Large intestine (tissue), 3 donors: ENCODE results near the gene FICD. TPM values are rescaled to one million over a fixed set of nuclear protein-coding genes. Genes with fewer than 3 reads are reported as not detected.
"Not testable (repeated sequence)": the region's sequence is repeated elsewhere in the genome, so short reads cannot be mapped to it uniquely, and the experiment has no call there.

Experiments used
- DNase-seq, 2 donors: peaks; one replicate each; pipeline versions ENCODE4 v3.0.0 to v3.0.0-alpha.2; 2013
- H3K27ac ChIP-seq: one replicate; pipeline ENCODE4 v1.5.1; 2013; ENCODE audit warnings: low read length
- H3K27me3 ChIP-seq: 2 replicates; pipeline ENCODE4 v1.6.1; 2013; ENCODE audit warnings: low read length; ENCODE audit not compliant: control insufficient read depth, insufficient read depth
- H3K36me3 ChIP-seq: 2 replicates; pipeline ENCODE4 v1.6.1; 2013; ENCODE audit warnings: low read length; ENCODE audit not compliant: control insufficient read depth, insufficient read depth
- H3K4me1 ChIP-seq: one replicate; pipeline ENCODE4 v1.6.1; 2013; ENCODE audit warnings: low read length; ENCODE audit not compliant: control insufficient read depth, insufficient read depth
- H3K4me3 ChIP-seq: one replicate; pipeline ENCODE4 v1.5.1; 2013; ENCODE audit warnings: low read length
- H3K9me3 ChIP-seq: one replicate; pipeline ENCODE4 v1.6.1; 2013; ENCODE audit warnings: mild to moderate bottlenecking, low read depth, low read length, moderate library complexity; ENCODE audit not compliant: control insufficient read depth
- WGBS: methylation state at CpG from one replicate; pipeline ENCODE4 v1.1.5; 2013; ENCODE audit warnings: low lambda C conversion rate; ENCODE audit not compliant: insufficient coverage; 5-methylcytosine and 5-hydroxymethylcytosine counted together
- polyA plus RNA-seq: library from polyadenylated mRNA; unstranded; fragments of 120-200 nt; gene quantifications from one replicate; pipeline ENCODE4 v1.2.1, GENCODE V29; 2013

The FICD gene
- polyA plus RNA-seq, 1 donor, result 2.5 TPM

- Histone ChIP-seq H3K36me3 (peaks cover 84% of the 10 kb centered on the region), H3K27me3 (no peaks in the 10 kb centered on the region), H3K27ac (no peak overlapping the region), H3K9me3 (no peaks in the 10 kb centered on the region), H3K4me1 (no peaks in the 10 kb centered on the region), H3K4me3 (no peak overlapping the region)
- DNase-seq, result no peak
- no CpG with 5 or more reads among the region's 15 CpGs for WGBS
Observed at GRCh38 chr12:108531929-108532848, 17.1 kb downstream of the FICD start.

DNA sequence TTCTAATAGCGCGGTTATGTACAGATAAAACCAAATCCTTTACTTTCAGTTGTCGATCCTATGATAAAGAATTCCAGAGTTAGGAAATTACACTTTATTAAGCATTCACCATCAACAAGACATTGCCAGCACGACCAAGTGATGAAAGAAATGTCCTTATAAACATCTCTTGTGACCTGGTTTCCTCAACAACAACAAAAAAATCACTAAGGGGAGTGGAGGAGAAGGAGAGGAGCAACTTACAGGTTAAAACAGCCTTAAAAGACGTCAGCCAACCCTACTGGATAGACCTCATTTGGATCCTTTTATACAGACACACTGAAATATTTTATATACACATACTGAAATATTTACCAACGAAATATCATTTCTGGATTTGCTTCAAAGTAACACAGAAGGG lies 23.1 kb downstream of the FICD start:
- no peak for DNase-seq
- 80% methylated on average over 3 of the region's 6 CpGs for WGBS

GRCh38 chr12:108538616-108539195 lies 23.6 kb downstream of the FICD start:
- 93% methylated on average over 2 of the region's 10 CpGs for WGBS
- Histone ChIP-seq H3K27ac (no peak overlapping the region), H3K27me3 (no peaks in the 10 kb centered on the region), H3K4me3 (no peak overlapping the region), H3K36me3 (peaks cover 68% of the 10 kb centered on the region), H3K4me1 (no peaks in the 10 kb centered on the region), H3K9me3 (no peaks in the 10 kb centered on the region)
- DNase-seq, result no peak

More for the DNA sequence above, 23.1 kb downstream of the FICD start:
- Histone ChIP-seq H3K27ac (no peak overlapping the region), H3K27me3 (no peaks in the 10 kb centered on the region), H3K36me3 (peaks cover 67% of the 10 kb centered on the region), H3K9me3 (no peaks in the 10 kb centered on the region), H3K4me3 (no peak overlapping the region), H3K4me1 (no peaks in the 10 kb centered on the region)

DNA sequence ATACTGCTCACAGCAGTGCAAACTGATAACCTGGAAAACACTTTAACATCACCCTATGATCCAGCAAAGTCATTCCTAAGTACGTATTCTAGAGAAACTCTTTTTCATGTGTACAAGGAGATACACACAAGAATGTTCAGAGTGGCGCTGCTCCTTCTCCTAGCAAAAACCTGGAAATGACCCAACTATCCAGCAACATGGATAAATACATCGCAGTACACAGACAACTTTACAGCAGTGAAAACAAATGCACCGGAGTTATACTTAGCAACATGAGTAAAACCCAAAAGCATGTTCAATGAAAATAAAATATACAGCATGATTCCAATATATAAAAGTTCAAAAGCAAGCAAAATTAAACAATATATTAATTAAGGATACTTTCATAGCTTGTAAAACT lies 27.2 kb downstream of the FICD start:
- H3K36me3 ChIP-seq, result peaks cover 70% of the 10 kb centered on the region
- no peak overlapping the region for H3K27ac ChIP-seq
- H3K4me1 ChIP-seq, result no peaks in the 10 kb centered on the region
- no CpG with 5 or more reads among the region's 4 CpGs for WGBS
- no peak for DNase-seq
- no peaks in the 10 kb centered on the region for H3K27me3 ChIP-seq
- H3K4me3 ChIP-seq, result no peak overlapping the region
- no peaks in the 10 kb centered on the region for H3K9me3 ChIP-seq

GRCh38 chr12:108543652-108544051 lies 28.6 kb downstream of the FICD start:
- H3K9me3 ChIP-seq, result no peaks in the 10 kb centered on the region
- H3K27me3 ChIP-seq, result no peaks in the 10 kb centered on the region
- no peaks in the 10 kb centered on the region for H3K4me1 ChIP-seq
- H3K36me3 ChIP-seq, result peaks cover 70% of the 10 kb centered on the region
- no peak overlapping the region for H3K4me3 ChIP-seq
- H3K27ac ChIP-seq, result no peak overlapping the region
- no CpG with 5 or more reads among the region's 3 CpGs for WGBS
- DNase-seq, result no peak

DNA sequence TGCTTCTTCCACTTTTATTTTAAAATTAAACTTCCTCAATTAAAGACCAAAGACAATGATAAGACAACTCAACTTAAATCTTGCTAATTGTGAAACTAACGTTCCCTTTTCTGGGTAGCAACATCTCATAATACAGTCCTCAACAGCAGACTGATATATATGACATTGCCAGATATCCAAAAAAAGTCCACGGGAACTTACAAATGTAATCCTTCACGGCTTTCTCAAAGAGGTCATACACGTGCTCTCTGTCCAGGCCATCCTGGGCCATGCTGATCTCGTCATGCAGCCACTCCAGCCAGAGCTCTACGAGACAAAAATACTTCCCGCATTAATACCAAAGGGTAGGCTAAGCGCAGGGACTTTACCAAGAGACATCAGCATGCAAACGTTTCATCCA lies 32.6 kb downstream of the FICD start:
- Histone ChIP-seq H3K4me1 (no peaks in the 10 kb centered on the region), H3K27me3 (no peaks in the 10 kb centered on the region), H3K9me3 (no peaks in the 10 kb centered on the region), H3K4me3 (no peak overlapping the region), H3K27ac (no peak overlapping the region), H3K36me3 (peaks cover 57% of the 10 kb centered on the region)
- 100% methylated on average over 2 of the region's 9 CpGs for WGBS
- no peak for DNase-seq

DNA sequence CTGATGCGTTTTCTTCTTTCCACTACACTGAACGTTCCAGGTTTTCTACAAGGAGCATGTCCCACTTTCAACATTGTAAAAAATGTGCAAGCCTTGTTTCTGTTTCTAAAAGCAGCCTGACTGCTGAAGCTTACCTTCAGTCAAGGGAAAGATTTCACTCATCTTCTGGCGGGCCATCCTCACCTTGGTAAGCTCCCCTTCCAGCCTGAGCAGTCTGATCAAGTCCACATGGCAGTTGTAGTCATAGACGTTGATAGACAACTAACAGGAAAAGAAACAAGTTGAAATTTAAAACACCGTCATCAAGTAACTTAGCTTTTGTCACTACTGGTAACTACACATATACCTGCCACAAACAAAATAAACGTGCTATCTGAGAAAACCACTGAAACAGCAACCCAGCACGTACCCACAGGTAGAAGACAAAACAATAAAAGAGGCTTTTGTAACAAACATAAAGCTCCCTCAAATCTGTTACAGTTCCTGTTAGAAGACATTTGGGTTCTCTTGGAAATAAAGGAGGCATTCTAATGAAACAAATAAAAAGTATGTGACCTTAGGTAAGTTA lies 34.0 kb downstream of the FICD start:
- Histone ChIP-seq H3K27me3 (no peaks in the 10 kb centered on the region), H3K9me3 (no peaks in the 10 kb centered on the region), H3K4me1 (no peaks in the 10 kb centered on the region), H3K36me3 (peaks cover 44% of the 10 kb centered on the region), H3K4me3 (no peak overlapping the region), H3K27ac (no peak overlapping the region)
- WGBS, result 80% methylated on average over 4 of the region's 7 CpGs
- no peak for DNase-seq

GRCh38 chr12:108551535-108551934 lies 36.5 kb downstream of the FICD start:
- WGBS, result 91% methylated on average over 5 of the region's 5 CpGs
- no peaks in the 10 kb centered on the region for H3K4me1 ChIP-seq

GRCh38 chr12:108553799-108554198 lies 38.7 kb downstream of the FICD start:
- H3K9me3 ChIP-seq, result no peaks in the 10 kb centered on the region
- H3K36me3 ChIP-seq, result peaks cover 20% of the 10 kb centered on the region
- peaks cover 4% of the 10 kb centered on the region for H3K4me1 ChIP-seq
- 89% methylated on average over 3 of the region's 5 CpGs for WGBS
- H3K27ac ChIP-seq, result no peak overlapping the region
- no peak overlapping the region for H3K4me3 ChIP-seq
- no peaks in the 10 kb centered on the region for H3K27me3 ChIP-seq
- DNase-seq, result no peak

More at GRCh38 chr12:108551535-108551934, 36.5 kb downstream of the FICD start:
- Histone ChIP-seq H3K27ac (no peak overlapping the region), H3K4me3 (no peak overlapping the region), H3K27me3 (no peaks in the 10 kb centered on the region), H3K36me3 (peaks cover 25% of the 10 kb centered on the region), H3K9me3 (no peaks in the 10 kb centered on the region)
- DNase-seq, result no peak

GRCh38 chr12:108555383-108555782 lies 40.3 kb downstream of the FICD start:
- peaks cover 18% of the 10 kb centered on the region for H3K36me3 ChIP-seq
- not testable (repeated sequence) for H3K9me3 ChIP-seq, H3K27me3 ChIP-seq, H3K4me1 ChIP-seq, DNase-seq, H3K27ac ChIP-seq, H3K4me3 ChIP-seq
- 100% methylated on average over 1 of the region's 9 CpGs for WGBS
